WTC11 (cell line): Measurements from ENCODE around the gene ABHD16B. TPM values are rescaled to one million over a fixed set of nuclear protein-coding genes. Genes with fewer than 3 reads are reported as not detected.
"Not testable (repeated sequence)": the region's sequence is repeated elsewhere in the genome, so short reads cannot be mapped to it uniquely, and the experiment has no call there.

Source experiments
- ATAC-seq: fragments of 200-7000 bp; cut with Tn5 transposase; 2 replicates; pipeline ENCODE4 v1.10.0; 2021; ENCODE audit warnings: mild to moderate bottlenecking, moderate library complexity
- CTCF ChIA-PET: fragments of 300-600 bp; sonication (Branson Sonifier 250); formaldehyde crosslinking; loops from one replicate; lab custom pipeline; 2021; ENCODE audit warnings: antibody characterized with exemption; lab: Charles Lee
- POLR2A ChIA-PET: fragments of 350-600 bp; sonication (Branson Sonifier 250); formaldehyde crosslinking; loops from one replicate; lab custom pipeline; 2021; ENCODE audit warnings: antibody characterized with exemption; lab: Charles Lee
- DNase-seq: peaks from one replicate; pipeline ENCODE4 v3.0.0; 2021; ENCODE audit warnings: low spot score
- H3K27ac Mint-ChIP-seq: 2 replicates; pipeline ENCODE4 v1.8.0; 2021; ENCODE audit warnings: mixed read lengths
- H3K27me3 Mint-ChIP-seq: 2 replicates; pipeline ENCODE4 v1.8.0; 2021; ENCODE audit warnings: low read depth, mild to moderate bottlenecking, moderate library complexity, mixed read lengths
- H3K36me3 Mint-ChIP-seq: 2 replicates; pipeline ENCODE4 v1.8.0; 2021; ENCODE audit warnings: mixed read lengths
- H3K4me1 Mint-ChIP-seq: 2 replicates; pipeline ENCODE4 v1.8.0; 2022; ENCODE audit warnings: mixed read lengths
- H3K4me3 Mint-ChIP-seq: 2 replicates; pipeline ENCODE4 v1.8.0; 2021; ENCODE audit warnings: mild to moderate bottlenecking, moderate library complexity, mixed read lengths
- H3K9me3 Mint-ChIP-seq: 2 replicates; pipeline ENCODE4 v1.8.0; 2021; ENCODE audit warnings: mixed read lengths
- ATF3 ChIP-seq: sonication (generic); formaldehyde crosslinking; conservative IDR thresholded peaks from 2 replicates; pipeline ENCODE4 v1.8.1; 2022; ENCODE audit warnings: mild to moderate bottlenecking, missing genetic modification reagents
- ETV6 ChIP-seq: sonication (generic); formaldehyde crosslinking; IDR thresholded peaks from 2 replicates; pipeline ENCODE4 v1.8.1; 2022; ENCODE audit warnings: mild to moderate bottlenecking, missing genetic modification reagents
- FOXP1 ChIP-seq: sonication (generic); formaldehyde crosslinking; IDR thresholded peaks from 2 replicates; pipeline ENCODE4 v1.8.0; 2022; ENCODE audit warnings: missing genetic modification reagents, mild to moderate bottlenecking, moderate library complexity, borderline replicate concordance
- FOXP4 ChIP-seq: sonication (generic); formaldehyde crosslinking; IDR thresholded peaks from 2 replicates; pipeline ENCODE4 v1.8.0; 2022; ENCODE audit warnings: mild to moderate bottlenecking, missing genetic modification reagents
- PRRX2 ChIP-seq: fragments of 250-450 bp; sonication (Bioruptor Pico); IDR thresholded peaks from 2 replicates; pipeline ENCODE4 v1.8.0; 2021; ENCODE audit warnings: mild to moderate bottlenecking
- ZBTB21 ChIP-seq: sonication (generic); formaldehyde crosslinking; IDR thresholded peaks from 2 replicates; pipeline ENCODE4 v1.8.1; 2023; ENCODE audit warnings: mild to moderate bottlenecking, missing genetic modification reagents, borderline replicate concordance
- ZNF416 ChIP-seq: fragments of 250-450 bp; sonication (Bioruptor Pico); IDR thresholded peaks from 2 replicates; pipeline ENCODE4 v1.9.0; 2021; ENCODE audit warnings: mild to moderate bottlenecking, inconsistent platforms
- ZNF425 ChIP-seq: fragments of 250-450 bp; sonication (Bioruptor Pico); conservative IDR thresholded peaks from 2 replicates; pipeline ENCODE4 v1.9.0; 2021; ENCODE audit warnings: mild to moderate bottlenecking
- total RNA-seq: library from RNA; stranded (reverse); gene quantifications from 3 replicates; pipeline ENCODE4 v1.2.3, GENCODE V29; 2021

The ABHD16B gene
- total RNA-seq, 1 experiment from 2014 or later: 0.11 TPM

- TF ChIP-seq FOXP4: no peak
- no peak for TF ChIP-seq ATF3 (CRISPR knock-in tag)
- no peak for TF ChIP-seq ZNF416 (CRISPR knock-in tag)
- no peak for TF ChIP-seq ZNF425
Observed at GRCh38 chr20:63850689-63851547, 10.4 kb upstream of the ABHD16B start (continued).

GRCh38 chr20:63851548-63851943 is 9.8 kb upstream of the ABHD16B start:
- CTCF ChIA-PET: interaction anchor here (0.6 to 0.8 kb wide), 4 partner anchors 29 to 76 kb away, joined by 3 to 6 read pairs (median 4); no protein-coding TSS in a partner anchor
- ATAC-seq, H3K4me3 Mint-ChIP-seq, DNase-seq, H3K9me3 Mint-ChIP-seq, H3K27ac Mint-ChIP-seq, POLR2A ChIA-PET, H3K36me3 Mint-ChIP-seq, H3K27me3 Mint-ChIP-seq: not testable (repeated sequence)
- peaks cover 18% of the 10 kb centered on the region for H3K4me1 Mint-ChIP-seq

GRCh38 chr20:63853733-63854068 is 7.6 kb upstream of the ABHD16B start:
- CTCF ChIA-PET: interaction anchor here (3.4 kb wide), 1 partner anchor 79 kb away, joined by 29 read pairs; no protein-coding TSS in a partner anchor

GRCh38 chr20:63854069-63854765 is 7.1 kb upstream of the ABHD16B start:
- TF ChIP-seq PRRX2 (CRISPR knock-in tag): no peak
- 0 out of 2 replicates have a peak, but pooled peaks have one; percentile 30 for TF ChIP-seq ZBTB21
- TF ChIP-seq FOXP1 (CRISPR knock-in tag): peak; percentile 15; the same call in 1 of the 2 replicates
- TF ChIP-seq ETV6 (CRISPR knock-in tag): 0 out of 2 replicates have a peak, but pooled peaks have one; percentile 60
- TF ChIP-seq, all 79 proteins: peak for 3
- Mint-ChIP-seq H3K36me3 (no peaks in the 10 kb centered on the region), H3K27ac (no peak overlapping the region), H3K4me3 (0 out of 2 replicates have a peak overlapping the region, but pooled peaks have one; percentile 10), H3K9me3 (no peaks in the 10 kb centered on the region), H3K4me1 (peaks cover 37% of the 10 kb centered on the region), H3K27me3 (peaks cover 9% of the 10 kb centered on the region)
- DNase-seq: peak; percentile 23
- ATAC-seq: peak; percentile 2
- POLR2A ChIA-PET: interaction anchor here (2.7 kb wide), 1 partner anchor 11 kb away, joined by 18 read pairs; the partner anchor contains the start of gene TPD52L2
- CTCF ChIA-PET: interaction anchor here (0.9 to 3.4 kb wide), 6 partner anchors 69 to 371 kb away, joined by 3 to 29 read pairs (median 7); partner anchors contain the start of genes PRPF6 and SAMD10

More at GRCh38 chr20:63853733-63854068, 7.6 kb upstream of the ABHD16B start:
- H3K4me3 Mint-ChIP-seq, H3K9me3 Mint-ChIP-seq, H3K27me3 Mint-ChIP-seq, DNase-seq, H3K27ac Mint-ChIP-seq, H3K36me3 Mint-ChIP-seq, ATAC-seq: not testable (repeated sequence)
- H3K4me1 Mint-ChIP-seq: peaks cover 32% of the 10 kb centered on the region
- POLR2A ChIA-PET: interaction anchor here (2.7 kb wide), 1 partner anchor 12 kb away, joined by 18 read pairs; the partner anchor contains the start of gene TPD52L2
